GM18517 (cell line): ENCODE results near the gene RGL2.

Experiments used
- ATAC-seq: cut with Tn5 transposase; IDR thresholded peaks from one replicate; pipeline ENCODE4 v1.9.1; 2021; ENCODE audit warnings: mild to moderate bottlenecking, moderate library complexity; ENCODE audit not compliant: unreplicated experiment

RGL2 gene

DNA sequence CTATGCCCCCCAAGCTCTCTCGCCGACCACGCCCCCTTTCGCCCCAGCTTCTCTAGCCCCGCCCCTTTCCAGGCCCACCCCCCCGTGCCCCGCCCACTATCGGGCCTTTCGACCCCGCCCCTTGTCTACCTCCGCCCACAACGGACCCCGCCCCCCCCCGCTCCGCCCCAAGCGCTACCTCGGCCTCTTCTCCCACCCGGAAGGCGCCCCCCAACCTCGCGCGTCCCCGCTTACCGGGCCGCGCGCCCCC, 18.6 kb upstream of the RGL2 start:
- no peak for ATAC-seq

DNA sequence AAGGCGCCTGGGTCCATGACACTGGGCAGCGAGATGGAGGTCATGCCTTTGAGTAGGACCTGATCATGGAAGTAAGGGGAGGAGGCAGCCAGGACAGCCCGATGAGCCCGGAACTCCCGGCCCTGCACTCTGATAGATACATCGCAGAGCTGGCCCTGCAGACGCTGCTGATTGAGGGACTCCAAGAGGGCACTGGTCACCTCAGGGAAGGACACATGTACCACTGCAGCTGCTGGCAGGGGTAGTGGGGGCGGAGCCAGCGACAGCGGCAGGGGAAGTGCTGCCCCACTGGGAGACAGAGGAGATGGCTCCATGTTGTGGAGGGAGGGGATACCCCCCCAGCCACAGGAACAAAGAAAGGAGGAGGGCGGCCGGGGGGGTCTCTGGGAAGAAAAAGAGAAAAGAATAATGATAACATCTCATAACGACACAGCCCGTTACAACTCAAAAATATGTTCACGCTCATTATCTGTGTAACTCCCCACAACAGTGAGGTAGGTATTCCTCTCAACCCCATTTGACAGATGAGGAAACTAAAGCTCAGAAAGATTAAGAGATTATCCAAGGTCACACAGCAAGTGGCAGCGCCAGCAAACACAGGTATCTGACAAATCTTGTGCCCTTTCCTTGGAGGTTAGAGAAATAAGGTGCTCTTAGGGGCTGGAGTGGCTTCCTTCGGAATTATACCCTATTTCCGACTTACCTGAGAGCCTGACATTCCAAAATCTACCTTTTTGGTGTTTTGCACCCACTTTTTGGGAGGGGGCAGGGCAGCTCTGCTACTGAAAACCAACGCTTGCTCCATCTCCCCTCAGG, 18.1 kb upstream of the RGL2 start:
- no peak for ATAC-seq

DNA sequence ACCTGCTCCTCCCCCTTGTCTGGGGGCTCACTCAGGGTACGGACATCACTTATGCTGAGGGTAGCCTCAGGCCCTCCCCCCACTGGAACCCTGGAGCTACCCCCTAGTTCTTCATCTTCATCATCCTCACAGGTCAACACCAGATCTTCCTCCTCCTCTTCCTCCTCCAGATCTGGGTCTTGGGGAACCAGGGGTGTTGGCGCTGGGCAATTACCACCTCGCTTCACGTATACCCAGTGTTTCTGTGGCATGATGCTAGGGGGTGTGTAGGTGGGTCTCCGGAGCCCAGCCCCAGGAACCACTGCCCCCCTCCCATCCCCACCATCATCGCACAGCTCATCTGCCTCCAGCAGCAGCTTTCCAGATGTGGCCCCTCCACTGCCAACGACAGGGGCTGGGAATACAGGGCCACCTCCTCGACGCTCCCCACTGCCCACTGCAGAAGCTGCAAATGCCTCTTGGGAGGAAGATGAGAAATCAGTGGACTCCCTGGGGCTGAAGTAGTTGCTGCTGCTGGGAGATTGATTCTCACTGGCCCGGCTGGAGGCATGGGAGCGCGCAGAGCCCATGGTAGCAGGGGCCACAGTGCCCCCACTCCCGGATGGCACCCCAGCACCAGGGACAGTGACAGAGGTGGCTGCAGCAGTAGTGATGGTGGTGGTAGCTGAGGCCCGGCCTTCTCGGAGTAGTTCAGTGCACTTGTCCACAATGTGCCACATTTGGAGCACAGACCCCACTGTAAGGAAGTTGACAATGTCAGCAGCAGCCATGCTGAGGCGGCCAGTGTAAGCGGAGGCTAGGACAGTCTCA, 17.3 kb upstream of the RGL2 start:
- ATAC-seq, result no peak

DNA sequence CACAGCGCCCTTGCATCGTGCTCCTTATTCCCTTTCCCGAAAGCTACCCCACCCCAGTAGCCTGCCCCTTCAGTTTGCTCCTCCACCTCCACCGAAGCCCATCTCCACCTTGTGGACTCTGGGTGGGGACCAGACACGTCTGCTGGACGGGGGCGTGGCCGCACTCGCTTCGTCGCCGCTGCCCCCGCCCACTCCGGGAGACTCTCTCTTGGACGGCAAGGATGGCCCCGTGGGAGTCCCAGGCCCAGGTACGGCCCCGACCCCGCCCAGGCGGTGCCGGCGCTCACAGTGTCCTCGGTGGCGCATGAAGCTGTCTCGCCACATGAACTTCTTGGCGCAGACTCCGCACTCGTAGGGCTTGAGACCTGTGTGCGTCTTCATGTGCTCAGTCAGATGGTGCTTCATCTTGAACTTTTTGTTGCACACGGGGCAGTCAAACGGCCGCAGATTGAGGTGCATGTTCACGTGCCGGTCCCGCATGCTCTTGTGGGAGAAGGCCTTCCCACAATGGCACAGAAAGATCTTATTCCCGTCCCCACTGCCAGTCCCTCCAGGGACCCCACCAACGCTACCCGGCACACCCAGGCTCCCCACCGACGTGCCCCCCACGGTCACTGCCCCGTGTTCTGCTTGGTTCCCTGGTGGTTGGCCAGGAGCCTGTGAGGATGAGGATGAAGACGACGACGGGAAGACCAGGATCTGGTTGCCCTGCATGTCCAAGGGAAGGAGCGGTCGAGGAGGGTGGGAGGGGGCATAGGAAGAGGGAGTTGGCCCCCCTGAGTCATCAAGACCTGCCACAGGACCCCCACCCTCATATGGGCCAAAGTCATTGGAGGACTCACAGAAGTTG, 16.4 kb upstream of the RGL2 start:
- ATAC-seq, result no peak

DNA sequence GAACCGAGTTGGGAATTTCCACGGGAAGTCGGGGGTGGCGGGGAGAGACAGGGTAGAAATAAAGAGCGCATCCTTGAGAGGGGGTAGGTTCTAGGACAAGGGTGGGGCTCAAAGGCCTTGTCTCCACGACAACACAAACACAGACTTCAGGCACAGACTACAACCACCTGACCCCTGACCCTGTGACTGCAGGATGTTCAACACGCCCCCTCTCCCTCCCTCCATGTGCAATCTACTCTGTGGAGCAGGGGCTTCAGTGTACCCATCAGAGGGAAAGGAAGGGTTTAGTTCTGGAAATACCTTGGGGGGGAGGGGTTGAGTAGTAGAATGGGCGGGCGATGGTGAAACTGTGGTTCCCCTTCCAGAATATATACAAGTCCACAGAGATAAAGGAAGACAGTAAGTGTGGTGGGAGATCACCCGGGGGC, 15.8 kb upstream of the RGL2 start:
- ATAC-seq, result no peak

DNA sequence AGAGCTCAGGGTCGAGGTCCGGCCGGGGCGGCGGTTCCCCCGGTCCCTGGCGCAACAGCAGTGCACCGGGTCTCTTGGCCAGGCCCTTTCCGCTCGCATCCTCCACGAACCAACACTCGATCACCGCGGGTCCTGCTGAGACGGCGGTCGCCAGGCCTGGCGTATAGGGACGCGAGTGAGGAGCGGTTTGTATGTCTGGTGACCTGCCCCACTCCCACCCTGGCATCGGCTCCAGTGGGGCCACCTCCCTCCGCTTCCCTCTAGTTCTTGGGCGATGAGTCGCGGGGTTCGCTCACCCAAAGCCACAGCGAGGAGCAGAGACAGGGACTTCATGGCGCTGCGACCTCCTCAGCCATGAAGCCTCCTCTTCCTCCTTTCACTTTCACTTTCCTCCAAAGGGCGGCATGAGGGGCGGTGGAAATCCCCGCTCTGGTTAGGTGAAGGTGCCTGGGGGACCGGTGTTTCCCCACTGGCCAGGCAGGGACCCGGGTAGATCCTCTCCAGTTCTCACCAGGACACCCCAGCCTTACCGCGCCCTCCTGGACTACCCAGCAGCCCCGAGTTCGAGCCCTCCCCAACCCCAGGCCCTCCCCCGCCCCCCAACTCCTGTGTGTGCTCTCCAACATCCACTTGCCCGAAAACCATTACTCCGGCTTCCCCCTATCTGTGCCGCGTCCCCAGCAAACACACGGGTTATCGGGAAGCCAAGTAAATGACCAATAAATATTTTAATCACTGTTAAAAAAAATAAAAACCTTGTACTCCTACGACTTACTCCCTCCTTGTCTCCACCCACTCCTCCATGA, 15.2 kb upstream of the RGL2 start, which contains the start of gene TAPBP:
Gene TAPBP, minus strand, starts transcription at position 370 of the 806 bp plus-strand sequence. Its CDS starts 37 bp downstream, at position 333.
- peak; percentile 37 for ATAC-seq

DNA sequence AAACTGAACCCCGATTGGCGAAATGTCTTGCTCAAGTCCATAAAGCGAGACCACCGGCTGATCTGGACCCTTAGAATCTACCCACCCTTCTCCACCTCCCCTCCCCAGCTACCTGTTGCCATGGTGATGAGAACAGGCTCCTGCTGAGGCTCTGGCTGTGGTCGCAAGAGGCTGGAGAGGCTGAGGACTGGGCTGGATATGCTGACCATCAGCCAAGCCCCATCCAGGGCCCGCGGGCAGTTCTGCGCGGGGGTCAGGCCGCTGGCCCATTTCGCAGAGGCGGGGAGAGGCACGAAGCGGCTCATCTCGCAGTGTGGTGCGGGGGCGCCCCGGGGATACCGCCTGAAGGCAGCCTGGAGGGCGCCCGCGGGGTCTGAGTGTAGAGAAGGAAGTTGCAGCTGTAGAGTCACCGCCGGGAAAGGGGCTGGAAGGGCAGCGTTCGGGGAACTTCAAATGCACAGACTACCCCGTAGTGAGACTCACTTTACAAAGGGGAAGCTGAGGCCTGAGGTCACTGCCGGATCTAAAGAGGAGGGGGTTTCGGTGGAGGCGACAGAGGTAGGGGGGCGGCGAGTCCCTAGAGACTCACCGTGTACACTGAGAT, 14.5 kb upstream of the RGL2 start:
- ATAC-seq, result no peak

DNA sequence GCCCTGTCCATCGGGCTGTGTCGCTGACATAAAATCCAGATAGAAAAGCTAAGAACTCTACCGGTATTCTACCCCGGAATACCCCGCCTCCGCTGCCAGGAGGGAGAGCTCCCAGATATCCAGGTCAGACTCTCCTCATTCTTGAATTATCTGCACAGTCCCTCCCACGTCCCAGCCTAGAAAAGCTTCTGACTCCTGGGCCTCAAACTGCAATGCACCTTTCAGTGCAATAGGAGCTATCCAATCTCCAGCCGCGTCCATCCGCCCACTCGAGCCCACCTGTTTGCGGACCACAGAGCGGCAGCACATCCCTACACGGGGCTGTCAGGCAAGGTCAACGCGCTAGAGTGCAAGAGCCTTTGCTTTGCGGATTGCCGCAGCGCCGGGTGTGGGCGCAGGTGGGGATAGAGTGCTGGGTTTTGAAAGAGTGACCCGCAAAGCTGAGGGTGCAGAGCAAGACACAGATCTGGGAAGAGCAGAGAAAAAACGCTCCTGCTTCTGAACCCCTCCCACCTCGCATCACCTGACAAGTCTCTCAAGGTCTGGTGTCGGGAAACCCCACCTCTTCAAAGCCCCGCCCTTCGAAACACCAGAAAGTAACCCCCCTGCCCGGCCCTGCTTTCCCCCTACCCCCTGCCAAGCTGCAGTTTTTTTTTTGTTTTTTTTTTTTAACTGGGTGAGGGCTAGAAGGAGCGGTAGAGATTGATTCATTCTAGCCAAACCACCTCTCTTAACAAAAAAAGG, 13.8 kb upstream of the RGL2 start:
- ATAC-seq, result no peak

DNA sequence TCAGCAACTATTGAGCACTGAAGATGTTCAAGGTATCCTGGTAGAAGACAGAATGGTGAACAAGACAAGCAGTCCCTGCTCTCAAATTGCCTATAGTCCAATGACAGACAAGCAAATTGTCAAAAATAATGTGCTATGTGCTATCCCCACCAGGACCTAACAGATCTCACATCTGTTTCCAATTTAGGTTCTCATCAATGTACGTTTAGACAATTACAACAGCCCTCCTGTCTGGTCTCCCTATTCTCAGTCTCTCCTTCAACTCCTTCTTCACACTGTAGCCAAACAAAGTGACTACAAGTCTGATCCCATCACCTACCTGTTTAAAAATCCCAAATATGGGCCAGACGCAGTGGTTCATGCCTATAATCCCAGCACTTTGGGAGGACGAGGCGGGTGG, 7.6 kb upstream of the RGL2 start:
- no peak for ATAC-seq

DNA sequence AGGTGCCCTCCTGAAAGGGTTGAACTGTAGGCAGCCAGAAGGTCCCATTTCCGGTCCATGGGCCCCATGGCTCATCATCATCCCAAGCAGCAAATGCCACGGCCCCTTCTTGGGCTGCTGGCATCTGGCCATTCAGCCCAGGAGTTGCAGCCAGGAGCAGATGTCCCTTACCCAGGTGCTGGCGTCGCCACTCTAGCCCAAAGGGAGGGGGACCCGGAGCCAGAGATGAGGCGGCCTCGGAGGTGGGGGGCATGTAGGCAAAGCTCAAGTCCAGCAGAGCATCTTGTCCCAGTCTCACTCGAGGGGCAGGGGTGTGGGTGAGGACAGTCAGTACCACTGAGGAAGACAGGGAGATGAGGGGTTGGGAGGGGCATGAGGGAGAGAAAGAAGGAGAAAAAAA, 6.3 kb upstream of the RGL2 start:
- ATAC-seq, result no peak

DNA sequence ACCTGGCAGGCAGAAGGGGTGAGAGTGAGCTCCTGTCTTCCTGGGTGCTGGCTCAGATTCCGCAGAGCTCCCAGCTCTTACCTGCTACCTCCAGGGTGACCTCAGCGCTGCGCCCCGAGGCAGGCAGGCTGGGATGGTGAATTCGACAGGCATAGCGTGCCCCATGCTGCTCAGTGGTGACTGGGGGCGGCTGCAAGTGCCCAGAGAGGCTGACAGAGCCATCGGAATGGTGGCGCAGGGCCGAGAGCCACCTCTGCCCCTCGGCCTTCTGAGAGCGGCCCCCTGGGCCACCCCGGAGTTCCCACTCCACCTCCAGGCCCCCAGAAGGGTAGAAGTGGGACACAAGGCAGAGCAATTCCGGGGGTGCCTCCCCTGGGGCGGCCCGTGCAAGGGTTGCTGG, 5.5 kb upstream of the RGL2 start:
- ATAC-seq, result no peak

DNA sequence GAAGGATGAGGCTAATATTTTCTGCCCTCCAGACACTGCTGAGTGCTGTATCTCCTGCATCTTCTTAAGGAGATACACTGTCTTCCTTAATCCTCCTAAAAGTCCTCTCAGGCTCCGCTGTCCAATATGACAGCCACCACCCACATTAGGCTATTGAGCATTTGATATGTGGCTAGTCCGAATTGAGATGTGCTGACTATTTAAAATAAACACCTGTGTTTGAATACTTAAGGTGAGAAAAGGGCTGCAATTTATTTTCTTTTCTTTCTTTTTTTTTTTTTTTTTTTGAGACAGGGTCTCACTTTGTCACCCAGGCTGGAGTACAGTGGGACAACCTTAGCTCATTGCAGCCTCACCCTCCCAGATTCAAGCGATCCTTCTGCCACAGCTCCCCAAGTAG, 3.1 kb upstream of the RGL2 start:
- no peak for ATAC-seq

DNA sequence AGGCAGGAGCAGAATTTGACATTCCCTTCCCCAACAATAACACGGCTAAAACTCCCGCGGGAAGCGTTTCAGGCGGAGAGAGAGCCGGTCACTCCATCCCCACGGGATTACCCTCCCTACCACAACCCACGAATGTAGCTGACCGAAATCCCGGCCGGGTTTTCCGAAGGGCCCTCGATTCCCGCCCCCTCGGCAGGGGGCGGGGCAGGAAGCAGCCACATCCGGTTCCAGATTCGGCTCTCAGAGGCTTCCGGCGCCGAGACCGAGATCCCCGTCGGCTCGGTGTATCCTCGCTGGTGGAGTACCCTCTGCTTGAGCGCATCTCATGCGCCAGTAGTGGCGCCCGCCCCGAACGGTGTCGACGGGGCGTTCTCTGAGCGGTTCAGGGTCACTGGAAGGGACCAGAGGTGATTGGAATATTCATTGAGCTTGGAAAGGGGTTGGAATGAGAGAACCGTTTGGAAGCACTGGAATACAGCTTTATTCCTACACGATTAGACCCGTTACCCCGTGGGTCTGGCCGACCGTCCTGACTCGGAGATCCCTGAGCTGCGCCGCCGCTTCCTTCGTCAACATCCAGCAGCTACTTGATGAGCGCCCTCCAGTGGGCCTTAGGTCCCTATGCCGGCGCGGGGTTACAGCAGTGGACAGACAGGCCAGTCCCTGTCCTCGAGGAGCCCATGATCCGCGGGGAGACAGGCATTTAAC, 649 bp upstream of the RGL2 start:
- peak; percentile 73 for ATAC-seq

DNA sequence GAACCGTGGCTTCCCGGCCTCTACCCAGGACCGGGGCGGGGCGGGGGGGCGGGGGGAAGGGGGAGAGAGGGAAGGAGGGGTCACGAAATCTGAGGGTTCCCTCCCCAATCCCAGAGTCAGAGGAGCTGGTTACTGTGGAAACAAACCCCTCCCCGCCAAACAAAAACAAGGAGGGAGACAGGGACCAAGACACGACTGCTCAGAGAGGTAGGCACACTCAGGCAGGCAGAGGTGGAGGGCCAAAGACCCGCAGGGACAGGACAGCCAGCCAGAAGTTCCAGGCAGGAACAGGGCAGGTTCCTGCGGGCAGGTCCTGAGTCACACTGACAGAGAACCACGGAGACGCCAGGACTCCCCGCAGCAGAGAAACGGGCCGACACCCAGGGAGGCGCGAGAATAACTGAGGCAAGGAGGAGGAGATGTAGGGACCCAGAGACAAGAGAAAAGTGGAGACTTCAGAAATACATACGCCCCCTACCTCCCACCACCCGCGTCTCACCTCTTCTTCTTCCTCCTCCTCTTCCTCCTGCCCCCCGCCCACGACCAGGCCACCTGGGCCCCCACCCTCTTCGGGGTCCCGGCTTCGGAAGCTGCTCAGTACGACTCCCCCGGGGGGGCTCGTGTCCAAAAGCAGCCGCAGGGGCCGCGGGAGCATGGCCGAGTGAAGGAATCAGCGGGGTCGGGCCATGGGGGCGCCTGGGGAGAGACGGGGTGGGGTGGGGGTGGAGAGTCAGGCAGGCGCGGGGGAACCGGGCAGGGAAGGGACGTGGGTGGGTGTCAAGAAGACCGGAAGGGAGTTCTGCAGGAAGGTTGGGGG, 578 bp downstream of the RGL2 start:
- no peak for ATAC-seq

DNA sequence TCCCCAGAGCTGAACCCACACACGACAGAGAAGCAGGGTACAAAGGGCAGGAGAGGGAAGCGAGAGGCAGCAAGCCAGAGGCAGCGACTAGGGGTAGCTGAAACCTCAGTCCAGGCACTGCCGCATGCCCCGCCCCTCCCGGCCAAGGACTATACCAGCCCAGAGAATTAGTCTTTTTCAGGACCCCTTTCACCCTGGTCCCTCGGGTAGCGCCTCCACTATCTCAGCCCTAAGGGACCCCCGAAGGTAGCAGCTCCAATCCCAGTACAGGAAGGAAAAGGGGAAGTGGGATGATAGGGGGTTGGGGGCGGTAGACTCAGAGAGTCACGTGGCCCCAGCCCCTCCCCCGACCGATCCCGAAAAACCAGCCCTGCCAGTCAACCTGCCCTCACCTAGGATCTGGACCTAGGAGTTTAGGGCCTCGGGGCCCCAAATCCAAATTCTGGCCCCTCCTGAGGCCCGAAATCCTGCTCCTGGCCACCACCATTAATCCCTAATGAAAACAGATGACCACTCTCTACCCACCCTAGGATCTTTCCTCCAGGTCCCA, 1.3 kb downstream of the RGL2 start:
- no peak for ATAC-seq

DNA sequence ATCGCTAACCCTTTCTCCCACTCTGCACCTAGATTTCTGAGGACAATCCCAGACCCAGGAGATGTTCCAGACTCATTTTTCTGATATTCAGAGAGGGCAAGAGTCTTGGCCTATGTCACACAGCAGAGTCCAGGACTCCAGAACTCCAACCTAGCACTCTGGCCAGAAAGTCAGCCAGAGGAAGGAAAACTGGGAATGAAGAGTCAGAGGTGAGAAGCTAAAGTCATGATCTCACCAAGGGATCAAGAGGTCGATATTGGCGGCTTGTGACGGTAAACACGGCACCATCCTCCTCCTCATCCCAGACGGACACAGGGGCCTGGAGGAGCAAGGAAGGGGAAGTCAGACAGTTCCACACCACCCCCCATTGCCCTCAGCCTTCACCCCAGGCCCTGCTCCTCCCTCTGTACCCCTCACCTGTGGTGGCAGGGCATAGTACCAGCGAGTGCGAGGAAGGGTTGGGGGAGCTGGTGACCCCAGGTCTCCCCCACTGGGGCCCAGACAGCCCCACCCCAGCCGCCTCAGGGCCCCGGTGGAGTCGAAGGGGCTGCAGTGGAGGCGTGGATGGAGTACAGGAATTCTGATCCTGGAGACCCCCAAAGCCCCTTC, 1.8 kb downstream of the RGL2 start:
- no peak for ATAC-seq

DNA sequence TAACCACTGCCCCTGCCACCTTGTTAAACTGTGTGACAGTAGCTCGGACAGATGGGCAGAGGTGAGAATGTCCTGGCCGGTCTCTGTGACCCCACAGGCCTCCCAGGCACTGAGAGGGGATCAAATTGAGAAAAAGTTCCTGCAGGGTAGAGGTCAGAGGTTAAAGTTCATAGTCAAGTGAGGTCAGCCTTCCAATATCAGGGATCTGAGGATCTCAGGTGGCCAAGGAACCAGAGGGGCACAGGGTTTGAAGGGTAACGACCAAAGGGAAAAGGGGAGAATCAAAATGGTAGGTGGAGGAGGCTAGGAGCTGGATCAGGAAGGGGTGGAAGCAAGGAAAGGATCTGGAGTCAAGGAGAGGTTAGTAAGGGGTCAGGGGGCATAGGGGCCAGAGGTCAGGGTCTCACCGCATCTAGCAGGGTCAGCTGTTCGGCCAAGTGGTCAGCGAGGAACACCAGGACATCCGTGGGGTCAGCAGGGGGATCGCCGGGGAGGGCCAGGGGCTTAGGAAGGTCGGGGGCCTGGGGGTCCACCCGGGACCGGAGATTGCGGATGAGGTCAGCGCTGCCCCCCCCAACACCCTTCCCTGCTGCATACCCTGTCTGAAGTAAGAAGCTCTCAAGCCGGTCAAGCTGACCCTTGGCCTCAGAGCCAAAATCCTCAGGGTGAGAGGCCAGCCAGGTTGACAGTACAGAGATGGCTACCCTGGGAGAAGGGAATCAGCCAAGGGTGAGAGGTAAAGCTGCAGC, 2.9 kb downstream of the RGL2 start:
- ATAC-seq, result no peak
